Activated CD4-positive, alpha-beta T cell treated with anti-CD3 and anti-CD28 coated beads for 36 hours (primary cell): ENCODE data around the gene CERS6. TPM values are rescaled to one million over a fixed set of nuclear protein-coding genes. Genes with fewer than 3 reads are reported as not detected.
A peak's percentile ranks its signal among the peaks of the same experiment; 100 is the strongest.

Experiments used
- ATAC-seq: fragments of 200-7000 bp; cut with Tn5 transposase; one replicate; pipeline ENCODE4 v1.10.0; 2021; ENCODE audit warnings: mild to moderate bottlenecking, moderate library complexity
- CTCF ChIA-PET: fragments of 350-600 bp; sonication (Branson Sonifier 250); formaldehyde crosslinking; loops from one replicate; lab custom pipeline; 2021; ENCODE audit warnings: antibody characterized with exemption; lab: Charles Lee
- POLR2A ChIA-PET: fragments of 350-600 bp; sonication (Branson Sonifier 250); formaldehyde crosslinking; loops from one replicate; lab custom pipeline; 2021; ENCODE audit warnings: antibody characterized with exemption, inconsistent platforms; lab: Charles Lee
- DNase-seq: peaks from one replicate; pipeline ENCODE4 v3.0.0-alpha.2; 2020
- H3K27ac Mint-ChIP-seq: one replicate; pipeline ENCODE4 v1.8.0; 2021; ENCODE audit warnings: mixed read lengths
- H3K27me3 Mint-ChIP-seq: one replicate; pipeline ENCODE4 v1.8.0; 2021; ENCODE audit warnings: mixed read lengths
- H3K36me3 Mint-ChIP-seq: one replicate; pipeline ENCODE4 v1.8.0; 2021; ENCODE audit warnings: low read depth, mixed read lengths
- H3K4me1 Mint-ChIP-seq: one replicate; pipeline ENCODE4 v1.8.0; 2021; ENCODE audit warnings: mixed read lengths
- H3K4me3 Mint-ChIP-seq: one replicate; pipeline ENCODE4 v1.8.0; 2021; ENCODE audit warnings: mild to moderate bottlenecking, moderate library complexity, mixed read lengths
- H3K9me3 Mint-ChIP-seq: one replicate; pipeline ENCODE4 v1.8.0; 2021; ENCODE audit warnings: low read depth, mixed read lengths
- intact Hi-C, 2 experiments: fragments of 100-400 bp; cut with DNase I in 1 of 2; cut with micrococcal nuclease in 1 of 2; formaldehyde crosslinking; loops; one replicate each; pipeline versions ENCODE4 v1.14.2 to v1.15.1; 2022 to 2024; cut with DNase I, micrococcal nuclease
- total RNA-seq, 2 experiments: library from RNA; stranded (reverse); gene quantifications; one replicate each; pipeline ENCODE4 v1.2.3, GENCODE V29; 2021

CERS6 gene
- total RNA-seq, 2 experiments from 2014 or later, result 12.9 to 13.1 TPM

DNA sequence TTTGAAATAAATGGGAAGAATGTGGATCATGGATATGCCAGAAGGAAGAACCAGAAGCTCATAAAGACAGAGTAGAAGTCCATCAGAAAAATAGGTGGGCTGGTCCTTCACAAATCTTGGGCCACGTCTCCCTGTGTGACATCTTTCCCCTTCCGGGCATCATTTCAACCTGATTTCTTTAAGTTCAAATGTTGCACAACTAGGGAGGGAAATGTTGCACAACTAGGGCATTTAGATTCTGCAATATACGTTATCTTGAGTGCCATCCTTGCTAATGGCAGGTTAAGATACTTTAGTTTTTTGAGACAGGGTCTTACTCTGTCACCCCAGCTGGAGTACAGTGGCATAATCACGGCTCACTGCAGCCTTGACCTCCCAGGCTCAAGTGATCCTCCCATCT, 129.6 kb downstream of the CERS6 start:
- Mint-ChIP-seq H3K36me3 (peaks cover 4% of the 10 kb centered on the region), H3K4me3 (no peak overlapping the region), H3K9me3 (no peaks in the 10 kb centered on the region), H3K27me3 (no peaks in the 10 kb centered on the region), H3K4me1 (peaks cover 41% of the 10 kb centered on the region), H3K27ac (no peak overlapping the region)
- ChIA-PET POLR2A (no interaction called here), CTCF (no interaction called here)
- DNase-seq, result no peak
- intact Hi-C loops, result no loop called here
- ATAC-seq, result no peak

GRCh38 chr2:168587307-168587706, 131.2 kb downstream of the CERS6 start:
- H3K4me3 Mint-ChIP-seq, result no peak overlapping the region
- CTCF ChIA-PET, result no interaction called here
- no peaks in the 10 kb centered on the region for H3K27me3 Mint-ChIP-seq

DNA sequence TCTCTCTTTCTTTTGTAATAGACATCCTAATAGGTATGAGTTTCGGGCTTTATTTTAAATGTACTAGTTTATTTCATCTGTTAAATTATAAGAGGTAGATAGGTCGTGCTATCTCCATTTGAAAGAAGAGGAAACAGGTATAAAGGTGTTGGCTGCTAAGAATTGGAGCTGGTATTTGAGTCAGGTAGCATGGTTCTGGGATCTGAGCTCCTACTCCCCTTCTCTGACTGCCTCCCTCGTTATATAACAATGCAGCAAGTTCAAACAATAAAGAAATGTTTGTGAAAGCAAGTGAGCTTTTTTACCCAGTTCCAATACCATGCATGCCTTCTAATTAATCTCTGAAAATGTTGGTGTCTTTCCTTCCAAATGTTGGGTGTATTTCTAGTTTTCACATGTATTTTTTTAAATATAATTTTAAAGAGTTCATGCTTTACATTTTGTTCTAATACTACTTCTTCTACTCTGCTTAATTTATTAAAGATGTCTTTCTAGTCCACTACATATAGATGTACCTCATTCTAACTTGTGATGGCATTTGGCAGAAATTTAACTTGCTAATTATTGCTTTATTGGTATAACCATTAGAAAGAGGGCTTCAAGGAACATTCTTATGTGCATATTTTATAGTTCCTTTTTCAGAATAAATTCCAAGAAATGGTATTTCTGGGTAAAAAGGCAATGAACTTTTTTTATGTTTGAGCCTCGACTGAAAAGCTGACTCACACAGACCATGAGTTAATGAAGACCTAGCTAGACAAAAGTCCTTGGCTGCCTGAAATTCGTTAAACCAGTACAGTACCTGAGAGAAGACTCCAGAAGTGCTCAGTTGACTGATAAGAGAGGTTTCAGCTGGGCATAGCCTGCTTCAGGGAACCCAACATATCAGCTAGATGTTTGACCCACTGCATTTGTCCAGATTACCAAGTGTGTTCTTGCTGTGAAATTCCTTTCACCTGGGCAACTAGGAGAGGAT, 133.5 kb downstream of the CERS6 start:
- H3K27me3 Mint-ChIP-seq, result no peaks in the 10 kb centered on the region
- no peak overlapping the region for H3K4me3 Mint-ChIP-seq
- CTCF ChIA-PET, result interaction anchor here (0.7 kb wide), 1 partner anchor 170 kb away, joined by 3 read pairs; no protein-coding TSS in a partner anchor
- POLR2A ChIA-PET, result no interaction called here
- no peaks in the 10 kb centered on the region for H3K9me3 Mint-ChIP-seq
- peaks cover 2% of the 10 kb centered on the region for H3K36me3 Mint-ChIP-seq
- no peak overlapping the region for H3K27ac Mint-ChIP-seq
- intact Hi-C loops, result no loop called here
- peaks cover 18% of the 10 kb centered on the region for H3K4me1 Mint-ChIP-seq
- DNase-seq (no peak), ATAC-seq (no peak)

More at GRCh38 chr2:168587307-168587706, 131.2 kb downstream of the CERS6 start:
- Mint-ChIP-seq H3K4me1 (peaks cover 30% of the 10 kb centered on the region), H3K9me3 (no peaks in the 10 kb centered on the region), H3K36me3 (peaks cover 2% of the 10 kb centered on the region), H3K27ac (no peak overlapping the region)
- intact Hi-C loops, result no loop called here
- DNase-seq (no peak), ATAC-seq (no peak)
- POLR2A ChIA-PET, result no interaction called here

DNA sequence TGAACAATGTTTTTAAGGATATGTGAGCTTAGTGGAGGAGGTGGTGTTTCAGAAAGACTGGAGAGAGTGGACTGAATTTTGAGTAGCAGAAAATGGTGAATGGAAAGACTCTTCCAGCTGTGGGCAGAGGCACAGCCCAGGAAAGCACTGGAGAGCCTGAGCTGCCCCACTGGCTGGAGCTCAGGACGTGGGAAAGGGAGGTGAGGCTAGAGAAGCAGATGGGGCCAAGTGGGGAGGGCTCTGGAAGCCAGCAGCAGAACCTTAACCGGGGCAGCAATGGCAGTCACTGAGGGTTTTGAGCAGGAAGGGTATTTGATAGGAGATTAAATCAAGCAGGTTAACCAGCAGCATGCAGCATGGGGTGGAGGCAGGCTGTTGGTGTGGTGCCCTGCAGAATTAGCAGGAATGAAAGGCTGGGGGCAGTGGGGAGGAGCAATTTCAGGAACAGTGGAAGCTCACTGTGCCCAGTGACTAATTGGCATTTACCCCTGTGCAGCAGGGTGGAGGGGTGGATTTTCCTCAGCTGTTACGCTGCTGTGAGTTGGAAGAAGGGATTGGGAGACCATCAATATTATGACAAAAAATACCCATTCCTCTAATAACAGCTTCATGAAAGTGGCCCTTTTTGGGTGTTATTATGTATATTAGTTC, 136.2 kb downstream of the CERS6 start:
- Mint-ChIP-seq H3K36me3 (peaks cover 7% of the 10 kb centered on the region), H3K9me3 (no peaks in the 10 kb centered on the region), H3K27ac (no peak overlapping the region), H3K4me3 (no peak overlapping the region), H3K27me3 (no peaks in the 10 kb centered on the region), H3K4me1 (peaks cover 36% of the 10 kb centered on the region)
- intact Hi-C loops, result no loop called here
- POLR2A ChIA-PET, result no interaction called here
- DNase-seq, result no peak
- no peak for ATAC-seq
- CTCF ChIA-PET, result interaction anchor here (0.8 to 1.2 kb wide), 3 partner anchors 10 to 22 kb away, joined by 3 to 4 read pairs (median 3); no protein-coding TSS in a partner anchor

DNA sequence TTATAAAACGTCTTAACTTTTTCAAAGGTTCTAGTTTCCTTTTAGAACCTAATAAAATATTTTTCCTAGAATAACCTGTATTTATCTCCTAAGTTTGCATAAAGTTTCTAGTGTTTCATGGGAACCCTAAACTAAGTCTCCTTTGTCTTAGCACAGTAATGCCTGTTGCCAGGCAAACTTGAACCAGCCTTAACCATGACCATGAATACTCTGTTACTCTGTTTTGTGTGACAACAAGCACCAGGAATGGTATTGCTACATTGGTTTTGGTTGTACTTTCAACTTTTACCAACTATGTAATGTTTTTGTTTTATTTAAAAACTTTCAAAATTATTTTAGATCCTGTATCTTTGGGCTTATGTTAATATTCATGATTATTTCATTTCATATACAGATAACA, 137.6 kb downstream of the CERS6 start:
- ChIA-PET CTCF (no interaction called here), POLR2A (no interaction called here)
- H3K4me3 Mint-ChIP-seq, result no peak overlapping the region
- H3K36me3 Mint-ChIP-seq, result peaks cover 5% of the 10 kb centered on the region
- no peaks in the 10 kb centered on the region for H3K27me3 Mint-ChIP-seq
- intact Hi-C loops, result no loop called here
- no peak for ATAC-seq
- H3K27ac Mint-ChIP-seq, result no peak overlapping the region
- DNase-seq, result no peak
- no peaks in the 10 kb centered on the region for H3K9me3 Mint-ChIP-seq
- peaks cover 36% of the 10 kb centered on the region for H3K4me1 Mint-ChIP-seq

- ATAC-seq, result peak; percentile 60
- H3K27me3 Mint-ChIP-seq, result no peaks in the 10 kb centered on the region
- POLR2A ChIA-PET, result no interaction called here
- peaks cover 5% of the 10 kb centered on the region for H3K36me3 Mint-ChIP-seq
- no peak overlapping the region for H3K27ac Mint-ChIP-seq
- DNase-seq, result no peak
- intact Hi-C loops, result no loop called here
- no peak overlapping the region for H3K4me3 Mint-ChIP-seq
- H3K4me1 Mint-ChIP-seq, result peaks cover 37% of the 10 kb centered on the region
- CTCF ChIA-PET, result no interaction called here
- H3K9me3 Mint-ChIP-seq, result no peaks in the 10 kb centered on the region
Measured at GRCh38 chr2:168594778-168595177, 138.7 kb downstream of the CERS6 start.

DNA sequence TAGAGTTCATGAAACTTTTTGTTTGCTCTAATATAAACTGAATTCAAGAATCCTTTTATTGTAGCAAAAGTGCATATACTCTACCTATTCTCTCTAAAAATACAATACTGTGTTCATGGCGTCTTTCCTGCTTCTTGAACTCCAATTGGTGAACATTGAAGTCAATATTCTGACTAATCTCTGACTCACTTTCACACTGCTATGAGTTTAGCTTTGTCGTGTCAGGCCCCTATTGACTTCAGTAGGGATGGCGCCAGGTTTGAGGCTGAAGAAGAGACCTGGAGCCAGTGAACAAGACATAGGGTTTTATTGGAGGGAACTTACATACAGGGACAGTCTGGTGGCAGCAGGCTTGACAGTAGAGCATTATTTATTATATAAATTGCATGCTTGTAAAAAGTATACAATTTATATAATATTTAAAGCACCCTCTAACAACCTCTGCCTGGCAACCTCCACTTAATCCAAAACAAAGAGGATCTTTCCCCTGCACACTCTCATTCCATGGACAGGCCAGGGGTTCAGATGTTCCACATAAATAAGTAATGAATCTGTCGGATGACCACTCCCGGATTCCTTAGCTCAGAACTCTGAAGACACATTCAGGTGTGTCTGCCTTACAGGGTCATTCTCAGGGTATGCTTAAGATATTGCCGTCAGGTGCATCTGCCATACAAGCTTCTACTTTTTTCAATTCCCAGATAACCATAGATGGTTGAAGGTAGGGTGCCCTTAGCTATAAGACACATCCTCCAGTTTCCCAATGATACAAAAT, 141.0 kb downstream of the CERS6 start:
- ATAC-seq (peak; percentile 78), DNase-seq (peak; percentile 27)
- Mint-ChIP-seq H3K27me3 (no peaks in the 10 kb centered on the region), H3K4me1 (peaks cover 35% of the 10 kb centered on the region), H3K27ac (no peak overlapping the region), H3K9me3 (no peaks in the 10 kb centered on the region), H3K4me3 (no peak overlapping the region), H3K36me3 (peaks cover 9% of the 10 kb centered on the region)
- CTCF ChIA-PET, result no interaction called here
- intact Hi-C loops, result no loop called here
- POLR2A ChIA-PET, result interaction anchor here (0.6 kb wide), 1 partner anchor 664 kb away, joined by 4 read pairs; no protein-coding TSS in a partner anchor

GRCh38 chr2:168599738-168600137, 143.7 kb downstream of the CERS6 start:
- intact Hi-C loops, result no loop called here
- ChIA-PET CTCF (interaction anchor here (0.6 to 1.2 kb wide), 2 partner anchors 16 to 219 kb away, joined by 3 to 4 read pairs; no protein-coding TSS in a partner anchor), POLR2A (no interaction called here)
- DNase-seq (no peak), ATAC-seq (no peak)
- Mint-ChIP-seq H3K4me3 (no peak overlapping the region), H3K27ac (no peak overlapping the region), H3K4me1 (peaks cover 33% of the 10 kb centered on the region), H3K36me3 (peaks cover 17% of the 10 kb centered on the region), H3K9me3 (peaks cover 7% of the 10 kb centered on the region), H3K27me3 (no peaks in the 10 kb centered on the region)

- Mint-ChIP-seq H3K27me3 (no peaks in the 10 kb centered on the region), H3K27ac (no peak overlapping the region), H3K4me3 (no peak overlapping the region), H3K36me3 (peaks cover 24% of the 10 kb centered on the region), H3K9me3 (peaks cover 13% of the 10 kb centered on the region), H3K4me1 (peaks cover 24% of the 10 kb centered on the region)
- ATAC-seq (no peak), DNase-seq (no peak)
- CTCF ChIA-PET, result no interaction called here
- POLR2A ChIA-PET, result no interaction called here
- intact Hi-C loops, result no loop called here
Measured at GRCh38 chr2:168600949-168601348, 144.9 kb downstream of the CERS6 start.

DNA sequence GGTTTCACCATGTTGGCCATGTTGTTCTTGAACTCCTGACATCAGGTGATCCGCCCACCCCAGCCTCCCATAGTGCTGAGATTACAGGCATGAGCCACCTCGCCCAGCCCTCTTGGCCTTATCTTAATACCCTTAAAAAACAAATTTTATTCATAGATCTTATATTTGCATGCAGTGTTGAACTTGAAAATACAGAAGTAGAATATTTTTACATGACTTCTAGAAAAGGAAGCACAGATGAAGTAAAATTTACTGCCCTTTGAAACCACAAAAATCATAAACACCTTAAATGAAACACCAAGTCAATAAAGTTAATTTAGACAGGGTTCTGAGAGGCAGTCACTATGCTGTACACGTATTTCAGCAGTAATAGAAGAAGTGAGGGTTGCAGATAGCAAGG, 145.7 kb downstream of the CERS6 start:
- ChIA-PET CTCF (no interaction called here), POLR2A (no interaction called here)
- DNase-seq, result no peak
- H3K27ac Mint-ChIP-seq, result no peak overlapping the region
- intact Hi-C loops, result no loop called here
- H3K4me3 Mint-ChIP-seq, result no peak overlapping the region
- peaks cover 21% of the 10 kb centered on the region for H3K36me3 Mint-ChIP-seq
- ATAC-seq, result no peak
- no peaks in the 10 kb centered on the region for H3K27me3 Mint-ChIP-seq
- peaks cover 20% of the 10 kb centered on the region for H3K9me3 Mint-ChIP-seq
- H3K4me1 Mint-ChIP-seq, result peaks cover 17% of the 10 kb centered on the region

GRCh38 chr2:168602379-168602778, 146.3 kb downstream of the CERS6 start:
- ATAC-seq (no peak), DNase-seq (no peak)
- Mint-ChIP-seq H3K4me1 (peaks cover 15% of the 10 kb centered on the region), H3K27me3 (no peaks in the 10 kb centered on the region), H3K4me3 (no peak overlapping the region), H3K36me3 (peaks cover 19% of the 10 kb centered on the region), H3K9me3 (peaks cover 20% of the 10 kb centered on the region), H3K27ac (no peak overlapping the region)
- ChIA-PET POLR2A (no interaction called here), CTCF (no interaction called here)
- intact Hi-C loops, result no loop called here
